GM12878 (cell line): ENCODE results near the gene NKG7. TPM values are rescaled to one million over a fixed set of nuclear protein-coding genes. Genes with fewer than 3 reads are reported as not detected.
A peak's percentile ranks its signal among the peaks of the same experiment; 100 is the strongest.

Experiments
- BACH1 ChIP-seq: fragments of 450-650 bp; IDR thresholded peaks from 2 replicates; pipeline ENCODE4 v1.6.1; 2017; ENCODE audit warnings: mild to moderate bottlenecking, borderline replicate concordance
- BHLHE40 ChIP-seq, 2 experiments: fragments of 450-650 bp in 1 of 2; IDR thresholded peaks; 2 replicates each; pipeline ENCODE4 v1.6.1; 2011 to 2017; ENCODE audit warnings: low read depth in 2 of 2, borderline replicate concordance in 1 of 2, improper control_type of control experiment in 1 of 2, low read length in 1 of 2, mild to moderate bottlenecking in 1 of 2
- EGR1 ChIP-seq, 2 experiments: IDR thresholded peaks; 1 replicate in 1 of 2; 2 replicates in 1 of 2; pipeline ENCODE4 v1.6.1; 2011 to 2012; ENCODE audit warnings: low read depth in 2 of 2, low read length in 2 of 2, borderline replicate concordance in 1 of 2, mild to moderate bottlenecking in 1 of 2, moderate library complexity in 1 of 2
- IRF4 ChIP-seq: IDR thresholded peaks from 2 replicates; pipeline ENCODE4 v1.6.1; 2011; ENCODE audit warnings: low read depth, low read length
- MYC ChIP-seq: IDR thresholded peaks from 2 replicates; pipeline ENCODE4 v1.6.1; 2011; ENCODE audit warnings: mild to moderate bottlenecking, low read length, moderate library complexity, inconsistent platforms; ENCODE audit not compliant: insufficient read depth, insufficient replicate concordance, insufficient read length, severe bottlenecking
- POLR2A ChIP-seq: IDR thresholded peaks from 2 replicates; pipeline ENCODE4 v1.6.1; 2011; ENCODE audit warnings: low read depth, mild to moderate bottlenecking, low read length
- RUNX3 ChIP-seq: IDR thresholded peaks from 2 replicates; pipeline ENCODE4 v1.6.1; 2012; ENCODE audit warnings: low read length, inconsistent platforms
- polyA plus RNA-seq, 11 experiments: library from polyadenylated mRNA; depleted of rRNA in 4 of 11; unstranded in 6 of 11; stranded (reverse) in 5 of 11; fragments of >200 nt; fragmentation: Nextera tagmentation in 4 of 11; fragmentation: Illumina TruSeq in 1 of 11; extraction: Ambion mirVana in 4 of 11; extraction: Trizol in 1 of 11; gene quantifications; 1 replicate in 1 of 11; 2 replicates in 10 of 11; pipeline versions ENCODE4 v1.2.1 to v1.2.3, GENCODE V29; 2011 to 2016; ENCODE audit warnings: inconsistent platforms in 2 of 11, missing spikeins in 2 of 11, low read depth in 1 of 11
- total RNA-seq, 4 experiments: library from RNA; depleted of rRNA in 3 of 4; stranded (reverse); fragments of >200 nt in 3 of 4; fragmentation: Illumina TruSeq in 1 of 4; extraction: Trizol in 1 of 4; gene quantifications; 2 replicates each; pipeline versions ENCODE4 v1.2.1 to v1.2.3, GENCODE V29; 2013 to 2021
- TF ChIP-seq, protein P1 (sequence below): fragments of 450-650 bp; IDR thresholded peaks from 2 replicates; pipeline ENCODE4 v1.6.1; 2018; ENCODE audit warnings: borderline replicate concordance, mild to moderate bottlenecking; ENCODE audit not compliant: partially characterized antibody
- TF ChIP-seq, protein P2 (sequence below): fragments of 450-650 bp; IDR thresholded peaks from 2 replicates; pipeline ENCODE4 v1.6.1; 2016; ENCODE audit warnings: mild to moderate bottlenecking
- TF ChIP-seq, protein P3 (sequence below): IDR thresholded peaks from 2 replicates; pipeline ENCODE4 v1.6.1; 2012; ENCODE audit warnings: low read depth, low read length, improper control_type of control experiment

The NKG7 gene
- total and polyA plus RNA-seq, 10 of the 15 experiments (the other 5 are each of a cell fraction or from before 2014, with no cell fraction given) = 10.0 to 48.7 (median 22.3) TPM

DNA sequence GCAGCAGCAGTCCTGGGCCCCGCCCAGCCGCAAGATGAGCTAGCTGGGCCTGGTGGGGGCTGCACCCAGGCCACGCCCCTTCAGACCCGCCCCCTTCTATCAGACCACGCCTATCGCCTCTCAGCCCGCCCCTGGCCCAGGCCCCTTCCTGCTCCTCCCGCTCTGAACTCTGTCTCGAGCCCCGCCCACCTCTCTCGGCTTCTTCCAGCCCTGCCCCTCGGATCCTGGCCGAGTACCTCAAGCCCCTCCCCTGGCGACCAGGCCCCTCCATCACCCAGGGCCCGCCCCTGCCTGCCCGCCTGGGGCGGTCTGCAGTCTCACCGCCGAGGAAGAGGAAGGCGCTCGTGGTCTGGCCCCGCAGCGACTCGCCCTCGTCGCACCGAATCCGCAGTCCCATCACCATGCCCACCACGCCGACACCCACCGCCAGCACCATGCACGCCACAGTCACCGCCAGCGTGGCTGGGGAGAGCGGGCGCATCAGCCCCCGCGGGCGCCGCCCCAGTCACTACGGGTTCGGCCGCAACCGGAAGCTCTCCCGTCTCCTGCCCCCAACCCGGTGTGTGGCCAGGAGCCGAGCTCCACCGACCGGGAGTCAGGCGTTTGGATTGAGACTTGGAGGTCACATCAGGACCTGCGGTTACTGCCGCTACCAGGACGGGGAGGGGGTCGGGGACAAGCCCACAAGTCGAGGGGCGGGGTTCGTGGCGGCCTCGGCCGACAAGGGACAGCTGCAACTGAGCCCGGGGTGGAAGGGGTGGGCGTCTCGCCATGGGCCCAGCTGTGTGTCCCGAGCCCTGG, 4.7 kb downstream of the NKG7 start (continued):
- TF ChIP-seq, protein P1, sequence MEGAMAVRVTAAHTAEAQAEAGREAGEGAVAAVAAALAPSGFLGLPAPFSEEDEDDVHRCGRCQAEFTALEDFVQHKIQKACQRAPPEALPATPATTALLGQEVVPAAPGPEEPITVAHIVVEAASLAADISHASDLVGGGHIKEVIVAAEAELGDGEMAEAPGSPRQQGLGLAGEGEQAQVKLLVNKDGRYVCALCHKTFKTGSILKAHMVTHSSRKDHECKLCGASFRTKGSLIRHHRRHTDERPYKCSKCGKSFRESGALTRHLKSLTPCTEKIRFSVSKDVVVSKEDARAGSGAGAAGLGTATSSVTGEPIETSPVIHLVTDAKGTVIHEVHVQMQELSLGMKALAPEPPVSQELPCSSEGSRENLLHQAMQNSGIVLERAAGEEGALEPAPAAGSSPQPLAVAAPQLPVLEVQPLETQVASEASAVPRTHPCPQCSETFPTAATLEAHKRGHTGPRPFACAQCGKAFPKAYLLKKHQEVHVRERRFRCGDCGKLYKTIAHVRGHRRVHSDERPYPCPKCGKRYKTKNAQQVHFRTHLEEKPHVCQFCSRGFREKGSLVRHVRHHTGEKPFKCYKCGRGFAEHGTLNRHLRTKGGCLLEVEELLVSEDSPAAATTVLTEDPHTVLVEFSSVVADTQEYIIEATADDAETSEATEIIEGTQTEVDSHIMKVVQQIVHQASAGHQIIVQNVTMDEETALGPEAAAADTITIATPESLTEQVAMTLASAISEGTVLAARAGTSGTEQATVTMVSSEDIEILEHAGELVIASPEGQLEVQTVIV = no peak
- TF ChIP-seq POLR2A (peak; percentile 87), BACH1 (peak; percentile 80), RUNX3 (peak; percentile 80), EGR1 (IDR thresholded peaks at IDR 0.05; ENCODE audit: borderline replicate concordance in 1 of 2, low read depth in 2 of 2, low read length in 2 of 2) (0 out of 3 replicates have a peak, but pooled peaks of 1 of the 2 experiments have one; percentile 29), BHLHE40 (IDR thresholded peaks at IDR 0.05; ENCODE audit: borderline replicate concordance in 1 of 2, low read depth in 2 of 2, low read length in 1 of 2) (peak; percentile 31 to 49; a peak in 3 of 4 replicates), IRF4 (no peak), MYC (peak; percentile 7)
- TF ChIP-seq, protein P2, sequence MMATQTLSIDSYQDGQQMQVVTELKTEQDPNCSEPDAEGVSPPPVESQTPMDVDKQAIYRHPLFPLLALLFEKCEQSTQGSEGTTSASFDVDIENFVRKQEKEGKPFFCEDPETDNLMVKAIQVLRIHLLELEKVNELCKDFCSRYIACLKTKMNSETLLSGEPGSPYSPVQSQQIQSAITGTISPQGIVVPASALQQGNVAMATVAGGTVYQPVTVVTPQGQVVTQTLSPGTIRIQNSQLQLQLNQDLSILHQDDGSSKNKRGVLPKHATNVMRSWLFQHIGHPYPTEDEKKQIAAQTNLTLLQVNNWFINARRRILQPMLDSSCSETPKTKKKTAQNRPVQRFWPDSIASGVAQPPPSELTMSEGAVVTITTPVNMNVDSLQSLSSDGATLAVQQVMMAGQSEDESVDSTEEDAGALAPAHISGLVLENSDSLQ = peak; percentile 89
- TF ChIP-seq, protein P3, sequence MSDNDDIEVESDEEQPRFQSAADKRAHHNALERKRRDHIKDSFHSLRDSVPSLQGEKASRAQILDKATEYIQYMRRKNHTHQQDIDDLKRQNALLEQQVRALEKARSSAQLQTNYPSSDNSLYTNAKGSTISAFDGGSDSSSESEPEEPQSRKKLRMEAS = peak; percentile 20; the same call in 1 of the 2 replicates
